Measurements from ENCODE around the gene QPCTL. TPM values are rescaled to one million over a fixed set of nuclear protein-coding genes. Genes with fewer than 3 reads are reported as not detected.
A peak's percentile ranks its signal among the peaks of the same experiment; 100 is the strongest.
"Not testable (repeated sequence)": the region's sequence is repeated elsewhere in the genome, so short reads cannot be mapped to it uniquely, and the experiment has no call there.

QPCTL gene
- total and polyA plus RNA-seq, 8 donors, result 1.7 to 33.6 (median 7.2) TPM

DNA sequence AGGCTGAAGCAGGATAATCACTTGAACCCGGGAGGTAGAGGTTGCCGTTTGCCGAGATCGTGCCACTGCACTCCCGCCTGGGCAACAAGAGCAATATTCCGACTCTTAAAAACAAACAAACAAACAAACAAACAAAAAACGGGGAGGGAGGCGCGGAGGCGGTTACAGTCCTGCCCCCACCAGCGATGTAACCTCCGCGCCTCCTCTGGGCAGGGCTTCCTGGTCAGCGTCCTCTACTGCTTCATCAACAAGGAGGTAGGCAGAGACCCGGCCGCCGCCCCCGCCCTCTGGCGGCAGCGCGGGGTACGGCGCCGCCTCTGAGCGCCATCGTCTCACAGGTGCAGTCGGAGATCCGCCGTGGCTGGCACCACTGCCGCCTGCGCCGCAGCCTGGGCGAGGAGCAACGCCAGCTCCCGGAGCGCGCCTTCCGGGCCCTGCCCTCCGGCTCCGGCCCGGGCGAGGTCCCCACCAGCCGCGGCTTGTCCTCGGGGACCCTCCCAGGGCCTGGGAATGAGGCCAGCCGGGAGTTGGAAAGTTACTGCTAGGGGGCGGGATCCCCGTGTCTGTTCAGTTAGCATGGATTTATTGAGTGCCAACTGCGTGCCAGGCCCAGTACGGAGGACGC lies 11.0 kb upstream of the QPCTL start:
- H3K36me3 ChIP-seq, result peaks cover 17 to 36% (median 30%) of the 10 kb centered on the region in 4 donors
- no peak for TF ChIP-seq EP300 (IDR thresholded peaks at IDR 0.05)
- TF ChIP-seq POLR2AphosphoS5 (IDR thresholded peaks at IDR 0.05), result peak; percentile 25 to 78 (median 78)
- TF ChIP-seq POLR2A (IDR thresholded peaks at IDR 0.05), result no peak
- TF ChIP-seq, protein P1, sequence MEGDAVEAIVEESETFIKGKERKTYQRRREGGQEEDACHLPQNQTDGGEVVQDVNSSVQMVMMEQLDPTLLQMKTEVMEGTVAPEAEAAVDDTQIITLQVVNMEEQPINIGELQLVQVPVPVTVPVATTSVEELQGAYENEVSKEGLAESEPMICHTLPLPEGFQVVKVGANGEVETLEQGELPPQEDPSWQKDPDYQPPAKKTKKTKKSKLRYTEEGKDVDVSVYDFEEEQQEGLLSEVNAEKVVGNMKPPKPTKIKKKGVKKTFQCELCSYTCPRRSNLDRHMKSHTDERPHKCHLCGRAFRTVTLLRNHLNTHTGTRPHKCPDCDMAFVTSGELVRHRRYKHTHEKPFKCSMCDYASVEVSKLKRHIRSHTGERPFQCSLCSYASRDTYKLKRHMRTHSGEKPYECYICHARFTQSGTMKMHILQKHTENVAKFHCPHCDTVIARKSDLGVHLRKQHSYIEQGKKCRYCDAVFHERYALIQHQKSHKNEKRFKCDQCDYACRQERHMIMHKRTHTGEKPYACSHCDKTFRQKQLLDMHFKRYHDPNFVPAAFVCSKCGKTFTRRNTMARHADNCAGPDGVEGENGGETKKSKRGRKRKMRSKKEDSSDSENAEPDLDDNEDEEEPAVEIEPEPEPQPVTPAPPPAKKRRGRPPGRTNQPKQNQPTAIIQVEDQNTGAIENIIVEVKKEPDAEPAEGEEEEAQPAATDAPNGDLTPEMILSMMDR (IDR thresholded peaks at IDR 0.05), result peak in 6 of 7 experiments; percentile 33 to 98 (median 96)
- intact Hi-C loops (cut with DNase I; ENCODE audit: low total_unique reads), result no loop called here
- H3K4me1 ChIP-seq, result peaks cover 27 to 35% (median 31%) of the 10 kb centered on the region in 4 donors
- no peaks in the 10 kb centered on the region for H3K9me3 ChIP-seq
- H3K27me3 ChIP-seq, result peaks cover 9 to 39% (median 22%) of the 10 kb centered on the region in 3 donors
- DNase-seq, result peak; percentile 94 to 95
- H3K27ac ChIP-seq, result peak overlapping the region; percentile 77 to 89 (median 85)
- H3K4me3 ChIP-seq, result peak overlapping the region; percentile 32 to 44 (median 36)
- 1 to 2% (median 2%) methylated on average over 25 to 51 of the region's 51 CpGs for WGBS, 5 donors

DNA sequence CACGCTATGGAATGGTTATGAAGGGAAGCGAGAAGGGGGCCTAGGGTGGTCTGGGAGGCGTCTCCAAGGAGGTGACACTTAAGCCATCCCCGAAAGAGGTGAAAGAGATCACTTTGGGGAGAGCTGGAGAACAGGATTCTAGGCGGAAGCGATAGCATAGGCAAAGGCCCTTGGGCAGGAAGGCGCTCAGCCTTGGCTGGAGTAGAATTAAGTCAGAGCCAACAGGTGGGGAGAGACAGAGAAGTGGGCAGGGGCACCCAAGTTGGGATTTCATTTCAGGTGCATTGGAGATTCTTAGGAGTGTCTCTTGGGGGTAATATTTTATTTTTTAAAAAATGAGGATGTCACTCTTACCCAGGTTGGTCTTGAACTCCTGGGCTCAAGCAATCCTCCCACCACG lies 10.3 kb upstream of the QPCTL start:
- TF ChIP-seq POLR2A (IDR thresholded peaks at IDR 0.05) (no peak), POLR2AphosphoS5 (IDR thresholded peaks at IDR 0.05) (no peak), EP300 (IDR thresholded peaks at IDR 0.05) (no peak)
- TF ChIP-seq, protein P1 (IDR thresholded peaks at IDR 0.05), result no peak
- intact Hi-C loops (cut with DNase I; ENCODE audit: low total_unique reads), result no loop called here
- Histone ChIP-seq H3K9me3 (no peaks in the 10 kb centered on the region), H3K27me3 (peaks cover 9 to 33% (median 16%) of the 10 kb centered on the region in 3 donors), H3K4me1 (peaks cover 21 to 29% (median 25%) of the 10 kb centered on the region in 4 donors), H3K27ac (peak overlapping the region; percentile 77 to 89 (median 85)), H3K36me3 (peaks cover 24 to 42% (median 37%) of the 10 kb centered on the region in 4 donors), H3K4me3 (peak overlapping the region in 1 of 4 donors; percentile 44)
- 63 to 71% (median 64%) methylated on average over 8 of the region's 8 CpGs for WGBS, 5 donors
- DNase-seq, result no peak

DNA sequence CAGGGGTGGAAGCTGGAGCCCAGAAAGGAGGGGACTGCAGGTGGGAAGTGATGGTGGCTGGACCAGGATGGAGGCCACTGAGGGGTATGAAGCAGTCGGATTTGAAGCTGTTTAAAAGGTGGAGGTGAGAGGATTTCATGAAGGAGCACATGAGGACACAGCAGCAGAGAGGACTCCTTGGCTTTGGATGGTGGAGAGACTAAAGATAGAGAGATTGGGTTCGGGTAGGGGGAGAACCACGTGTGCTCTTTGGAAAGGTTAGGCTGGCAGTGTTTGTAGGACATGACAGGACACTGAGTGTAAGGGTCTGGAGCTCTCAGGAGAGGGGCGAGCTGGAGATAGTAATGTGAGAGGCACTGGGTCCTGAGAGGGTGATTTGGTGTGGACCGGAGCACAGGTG lies 9.6 kb upstream of the QPCTL start:
- Histone ChIP-seq H3K4me3 (no peak overlapping the region), H3K4me1 (peaks cover 14 to 21% (median 17%) of the 10 kb centered on the region in 4 donors), H3K27me3 (peaks cover 4 to 25% (median 8%) of the 10 kb centered on the region in 3 donors), H3K36me3 (peaks cover 31 to 50% (median 44%) of the 10 kb centered on the region in 4 donors), H3K27ac (no peak overlapping the region), H3K9me3 (no peaks in the 10 kb centered on the region)
- TF ChIP-seq POLR2A (IDR thresholded peaks at IDR 0.05), result no peak
- no peak for TF ChIP-seq POLR2AphosphoS5 (IDR thresholded peaks at IDR 0.05)
- TF ChIP-seq, protein P1 (IDR thresholded peaks at IDR 0.05), result no peak
- TF ChIP-seq EP300 (IDR thresholded peaks at IDR 0.05), result no peak
- intact Hi-C loops (cut with DNase I; ENCODE audit: low total_unique reads), result no loop called here
- 66 to 75% (median 68%) methylated on average over 5 of the region's 5 CpGs for WGBS, 5 donors
- DNase-seq, result no peak

DNA sequence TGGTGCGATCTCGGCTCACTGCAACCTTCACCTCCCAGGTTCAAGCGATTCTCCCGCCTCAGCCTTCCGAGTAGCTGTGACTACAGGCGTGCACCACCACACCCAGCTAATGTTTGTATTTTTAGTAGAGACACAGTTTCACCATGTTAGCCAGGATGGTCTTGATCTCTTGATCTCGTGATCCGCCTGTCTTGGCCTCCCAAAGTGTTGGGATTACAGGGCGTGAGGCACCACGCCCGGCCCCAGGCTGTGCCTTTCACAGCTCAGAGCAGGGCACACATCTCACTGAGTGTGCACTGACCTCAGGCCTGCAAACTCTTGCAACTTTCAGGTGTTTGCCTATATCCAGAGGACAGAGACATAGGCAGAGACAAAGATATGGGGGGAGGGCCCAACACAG lies 7.4 kb upstream of the QPCTL start:
- intact Hi-C loops (cut with DNase I; ENCODE audit: low total_unique reads); H3K27ac ChIP-seq; DNase-seq; H3K9me3 ChIP-seq; H3K4me3 ChIP-seq; H3K27me3 ChIP-seq: not testable (repeated sequence)
- H3K36me3 ChIP-seq, result peaks cover 36 to 62% (median 56%) of the 10 kb centered on the region in 4 donors
- WGBS, 5 donors, result 78 to 96% (median 82%) methylated on average over 10 to 11 of the region's 11 CpGs
- peaks cover 11 to 18% (median 15%) of the 10 kb centered on the region in 4 donors for H3K4me1 ChIP-seq

DNA sequence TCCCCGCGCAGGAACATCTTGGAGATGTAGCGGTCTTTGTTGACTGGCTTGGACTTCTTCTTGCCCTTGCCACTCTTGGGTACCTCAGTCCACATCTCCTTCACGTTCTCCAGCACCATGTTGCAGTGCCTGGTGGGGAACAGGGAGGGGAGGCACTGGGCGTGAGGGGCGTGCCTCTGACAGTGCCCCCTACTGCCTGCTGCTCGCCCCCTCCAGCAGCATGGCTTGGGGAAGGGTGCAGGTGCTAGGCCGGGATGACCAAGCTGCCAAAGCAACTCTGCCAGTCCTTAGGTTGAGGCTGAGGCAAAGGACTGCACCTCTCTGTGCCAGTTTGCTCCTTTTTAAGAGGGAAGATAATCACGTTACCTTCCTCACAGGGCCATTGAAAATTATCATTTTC lies 4.9 kb upstream of the QPCTL start:
- TF ChIP-seq, protein P1 (IDR thresholded peaks at IDR 0.05), result no peak
- TF ChIP-seq POLR2AphosphoS5 (IDR thresholded peaks at IDR 0.05) (no peak), EP300 (IDR thresholded peaks at IDR 0.05) (no peak), POLR2A (IDR thresholded peaks at IDR 0.05) (no peak)
- no peaks in the 10 kb centered on the region for H3K9me3 ChIP-seq
- no peak overlapping the region for H3K27ac ChIP-seq
- no peak overlapping the region for H3K4me3 ChIP-seq
- peaks cover 7 to 17% (median 14%) of the 10 kb centered on the region in 4 donors for H3K4me1 ChIP-seq
- intact Hi-C loops (cut with DNase I; ENCODE audit: low total_unique reads), result no loop called here
- WGBS, 5 donors, result 85 to 96% (median 92%) methylated on average over 8 to 9 of the region's 9 CpGs
- H3K27me3 ChIP-seq, result no peaks in the 10 kb centered on the region
- peaks cover 36 to 62% (median 56%) of the 10 kb centered on the region in 4 donors for H3K36me3 ChIP-seq
- DNase-seq, result no peak
